Gastroesophageal sphincter (tissue), 4 donors: ENCODE results near the gene CNTNAP2. TPM values are rescaled to one million over a fixed set of nuclear protein-coding genes. Genes with fewer than 3 reads are reported as not detected.

Experiments used
- ATAC-seq: fragments of 150-250 bp; one replicate; pipeline ENCODE4 v1.9.1; 2016; ENCODE audit warnings: mild to moderate bottlenecking, moderate library complexity
- H3K27ac ChIP-seq, 4 donors: fragments of 200-600 bp; sonication (generic) in 3 of 4; 1 replicate in 3 of 4; 2 replicates in 1 of 4; pipeline ENCODE4 v1.5.1; 2016 to 2019
- H3K27me3 ChIP-seq: fragments of 200-600 bp; sonication (generic); one replicate; pipeline ENCODE4 v1.5.1; 2019
- H3K36me3 ChIP-seq, 2 donors: fragments of 200-600 bp; sonication (generic); one replicate each; pipeline ENCODE4 v1.5.1; 2019; ENCODE audit warnings: control low read depth in 1 of 2
- H3K4me1 ChIP-seq, 3 donors: fragments of 200-600 bp; sonication (generic); 1 replicate in 2 of 3; 2 replicates in 1 of 3; pipeline ENCODE4 v1.5.1; 2016 to 2019; ENCODE audit warnings: control low read depth in 2 of 3
- H3K4me3 ChIP-seq, 2 donors: fragments of 200-600 bp; sonication (generic); one replicate each; pipeline ENCODE4 v1.5.1; 2019; ENCODE audit warnings: mild to moderate bottlenecking in 1 of 2, moderate library complexity in 1 of 2
- H3K9me3 ChIP-seq, 3 donors: fragments of 200-600 bp; sonication (generic); one replicate each; pipeline ENCODE4 v1.5.1; 2017 to 2019; ENCODE audit warnings: control low read depth in 2 of 3
- EP300 ChIP-seq: sonication (generic); formaldehyde crosslinking; IDR thresholded peaks from one replicate; pipeline ENCODE4 v1.6.1; 2017; ENCODE audit warnings: antibody characterized with exemption, mild to moderate bottlenecking
- POLR2A ChIP-seq, 2 donors: fragments of 450-650 bp; IDR thresholded peaks; one replicate each; pipeline ENCODE4 v1.6.1; 2017; ENCODE audit warnings: antibody characterized with exemption in 2 of 2, mild to moderate bottlenecking in 2 of 2, moderate library complexity in 1 of 2
- POLR2AphosphoS5 ChIP-seq: sonication (generic); formaldehyde crosslinking; IDR thresholded peaks from one replicate; pipeline ENCODE4 v1.6.1; 2017; ENCODE audit warnings: antibody characterized with exemption
- WGBS, 2 donors: methylation state at CpG; one replicate each; pipeline ENCODE4 v1.1.5; 2018; ENCODE audit warnings: low coverage in 1 of 2; 5-methylcytosine and 5-hydroxymethylcytosine counted together
- total RNA-seq, 4 donors: library from RNA; depleted of rRNA; stranded (reverse); fragments of >200 nt; gene quantifications; one replicate each; pipeline ENCODE4 v1.1.0, GENCODE V29; 2016
- TF ChIP-seq, protein P1 (sequence below), 4 experiments: fragments of 200-600 bp in 2 of 4; fragments of 450-650 bp in 2 of 4; sonication (generic) in 1 of 4; IDR thresholded peaks; one replicate each; pipeline ENCODE4 v1.5.1; 2017 to 2019; ENCODE audit warnings: antibody characterized with exemption in 4 of 4, mild to moderate bottlenecking in 2 of 4, moderate library complexity in 2 of 4

Gene CNTNAP2
- total RNA-seq, 4 donors from 2014 or later: 1.5 to 8.9 (median 3.2) TPM

DNA sequence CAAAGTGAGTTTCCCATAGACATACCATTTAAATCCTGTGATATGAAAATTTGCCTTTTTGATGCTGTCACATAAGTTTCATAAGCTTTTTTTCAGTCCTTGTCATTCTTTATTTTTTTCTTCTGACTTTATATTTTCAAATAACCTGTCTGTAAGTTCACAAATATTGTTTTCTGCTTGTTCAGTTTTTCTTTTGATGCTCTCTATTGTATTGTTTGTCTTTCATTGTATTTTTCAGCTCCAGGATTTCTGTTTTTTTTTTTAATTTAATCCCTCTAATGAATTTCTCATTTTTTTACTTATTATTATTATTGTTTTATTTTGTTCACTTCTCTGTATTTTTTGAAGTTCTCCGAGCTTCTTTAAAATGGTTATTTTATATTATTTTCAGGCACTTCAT is 623.4 kb downstream of the CNTNAP2 start:
- Histone ChIP-seq H3K27ac (no peak overlapping the region), H3K4me1 (no peaks in the 10 kb centered on the region), H3K27me3 (no peaks in the 10 kb centered on the region), H3K4me3 (no peak overlapping the region), H3K9me3 (peaks cover 0 to 22% (median 0%) of the 10 kb centered on the region in 3 donors), H3K36me3 (no peaks in the 10 kb centered on the region)
- TF ChIP-seq, protein P1, sequence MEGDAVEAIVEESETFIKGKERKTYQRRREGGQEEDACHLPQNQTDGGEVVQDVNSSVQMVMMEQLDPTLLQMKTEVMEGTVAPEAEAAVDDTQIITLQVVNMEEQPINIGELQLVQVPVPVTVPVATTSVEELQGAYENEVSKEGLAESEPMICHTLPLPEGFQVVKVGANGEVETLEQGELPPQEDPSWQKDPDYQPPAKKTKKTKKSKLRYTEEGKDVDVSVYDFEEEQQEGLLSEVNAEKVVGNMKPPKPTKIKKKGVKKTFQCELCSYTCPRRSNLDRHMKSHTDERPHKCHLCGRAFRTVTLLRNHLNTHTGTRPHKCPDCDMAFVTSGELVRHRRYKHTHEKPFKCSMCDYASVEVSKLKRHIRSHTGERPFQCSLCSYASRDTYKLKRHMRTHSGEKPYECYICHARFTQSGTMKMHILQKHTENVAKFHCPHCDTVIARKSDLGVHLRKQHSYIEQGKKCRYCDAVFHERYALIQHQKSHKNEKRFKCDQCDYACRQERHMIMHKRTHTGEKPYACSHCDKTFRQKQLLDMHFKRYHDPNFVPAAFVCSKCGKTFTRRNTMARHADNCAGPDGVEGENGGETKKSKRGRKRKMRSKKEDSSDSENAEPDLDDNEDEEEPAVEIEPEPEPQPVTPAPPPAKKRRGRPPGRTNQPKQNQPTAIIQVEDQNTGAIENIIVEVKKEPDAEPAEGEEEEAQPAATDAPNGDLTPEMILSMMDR (IDR thresholded peaks at IDR 0.05): no peak
- TF ChIP-seq POLR2AphosphoS5: no peak
- no peak for TF ChIP-seq EP300
- TF ChIP-seq POLR2A (IDR thresholded peaks at IDR 0.05): no peak
- ATAC-seq: no peak
- WGBS, 2 donors: 80 to 100% methylated on average over 1 of the region's 1 CpG

DNA sequence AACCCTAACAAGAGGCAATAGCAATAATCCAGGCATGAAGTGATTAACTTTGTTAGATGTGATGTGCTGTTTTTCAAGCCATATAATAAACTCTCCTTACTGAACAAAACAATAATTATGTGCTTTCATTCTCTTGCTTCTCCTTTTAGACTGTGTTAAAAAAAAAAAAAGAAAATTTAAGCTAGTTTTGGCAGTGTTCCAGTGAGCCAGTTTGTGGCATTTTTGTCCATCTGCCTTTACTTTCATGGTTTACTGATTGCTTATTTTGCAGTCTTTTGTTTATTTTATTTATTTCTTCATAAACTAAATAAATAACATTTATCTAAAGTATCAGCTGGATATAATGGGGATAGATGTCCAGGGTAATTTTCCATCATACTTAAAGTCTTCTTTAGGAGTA is 625.3 kb downstream of the CNTNAP2 start:
- H3K27ac ChIP-seq: no peak overlapping the region
- no peaks in the 10 kb centered on the region for H3K4me1 ChIP-seq
- no peaks in the 10 kb centered on the region for H3K27me3 ChIP-seq
- TF ChIP-seq EP300: no peak
- no peak for TF ChIP-seq POLR2AphosphoS5
- no peak for TF ChIP-seq POLR2A (IDR thresholded peaks at IDR 0.05)
- H3K9me3 ChIP-seq: peaks cover 0 to 22% (median 0%) of the 10 kb centered on the region in 3 donors
- ATAC-seq: no peak
- H3K4me3 ChIP-seq: no peak overlapping the region
- H3K36me3 ChIP-seq: no peaks in the 10 kb centered on the region

DNA sequence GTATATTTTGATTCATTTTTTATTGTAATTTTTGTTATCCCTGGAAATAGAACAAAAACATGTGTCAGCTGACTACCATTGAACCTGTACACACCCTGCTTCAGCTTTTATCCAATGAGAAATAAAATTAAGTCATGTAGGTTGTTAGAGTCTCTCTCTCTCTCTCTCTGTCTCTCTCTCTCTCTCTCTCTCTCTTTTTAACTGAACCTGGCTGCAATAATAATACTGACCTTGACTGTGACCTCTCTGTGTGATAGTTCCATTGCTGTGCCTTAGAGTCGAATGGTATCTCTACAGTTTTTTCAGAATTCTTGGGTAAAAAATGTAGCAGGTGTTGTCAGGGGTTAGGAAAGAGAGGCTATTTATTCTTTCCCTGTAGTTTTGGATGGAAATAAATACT is 637.8 kb downstream of the CNTNAP2 start:
- TF ChIP-seq POLR2AphosphoS5 (no peak), POLR2A (IDR thresholded peaks at IDR 0.05) (no peak), EP300 (no peak)
- TF ChIP-seq, protein P1 (IDR thresholded peaks at IDR 0.05): no peak
- Histone ChIP-seq H3K27me3 (no peaks in the 10 kb centered on the region), H3K9me3 (no peaks in the 10 kb centered on the region), H3K27ac (no peak overlapping the region), H3K4me3 (no peak overlapping the region), H3K4me1 (no peaks in the 10 kb centered on the region), H3K36me3 (no peaks in the 10 kb centered on the region)
- no peak for ATAC-seq
- 80% methylated on average over 1 of the region's 1 CpG for WGBS, 2 donors

DNA sequence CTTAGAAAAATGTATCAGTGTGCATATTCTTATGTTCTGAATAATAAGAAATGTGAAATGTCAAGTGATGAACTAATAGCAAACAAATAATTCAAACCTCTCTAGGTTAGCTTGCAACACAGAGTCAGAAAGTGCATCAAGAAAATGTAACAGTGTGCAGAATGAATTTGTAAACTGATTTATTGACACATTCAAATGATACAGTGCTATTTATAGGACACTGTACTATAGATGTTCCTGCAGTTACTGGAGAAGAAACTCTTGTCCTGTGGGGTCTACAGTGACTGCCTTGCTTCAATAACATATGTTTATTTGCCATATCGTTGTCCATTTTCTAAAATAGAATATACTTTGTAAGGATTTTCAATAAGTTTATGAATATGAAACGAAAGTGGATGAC is 639.0 kb downstream of the CNTNAP2 start:
- H3K4me1 ChIP-seq: no peaks in the 10 kb centered on the region
- H3K9me3 ChIP-seq: no peaks in the 10 kb centered on the region
- TF ChIP-seq EP300 (no peak), POLR2AphosphoS5 (no peak), POLR2A (IDR thresholded peaks at IDR 0.05) (no peak)
- TF ChIP-seq, protein P1 (IDR thresholded peaks at IDR 0.05): no peak
- no peak overlapping the region for H3K27ac ChIP-seq
- WGBS, 2 donors: 70 to 72% methylated on average over 2 of the region's 2 CpGs
- no peak overlapping the region for H3K4me3 ChIP-seq
- no peak for ATAC-seq
- no peaks in the 10 kb centered on the region for H3K27me3 ChIP-seq
- no peaks in the 10 kb centered on the region for H3K36me3 ChIP-seq

DNA sequence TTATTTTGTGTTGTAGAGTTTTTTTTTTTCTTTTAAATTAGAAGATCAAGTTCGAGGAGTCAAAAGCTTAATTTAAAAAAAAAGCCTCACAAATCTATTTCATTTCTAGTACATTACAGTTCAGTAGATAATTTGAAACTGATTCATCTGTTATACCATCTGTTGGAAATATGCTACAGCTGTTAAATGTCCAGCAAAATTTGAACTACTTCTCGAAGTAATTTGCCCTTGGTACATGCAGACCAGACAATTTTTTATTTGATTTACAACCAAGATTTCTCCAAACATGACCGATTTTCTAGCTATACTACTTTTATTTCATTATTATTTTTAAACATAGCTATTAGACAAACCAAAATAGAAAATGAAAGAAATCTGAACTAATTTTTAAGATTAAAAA is 647.9 kb downstream of the CNTNAP2 start:
- Histone ChIP-seq H3K4me1 (no peaks in the 10 kb centered on the region), H3K27me3 (no peaks in the 10 kb centered on the region), H3K4me3 (no peak overlapping the region), H3K9me3 (no peaks in the 10 kb centered on the region), H3K36me3 (no peaks in the 10 kb centered on the region), H3K27ac (no peak overlapping the region)
- ATAC-seq: no peak
- 34 to 54% methylated on average over 3 of the region's 3 CpGs for WGBS, 2 donors
- TF ChIP-seq POLR2A (IDR thresholded peaks at IDR 0.05) (no peak), EP300 (no peak), POLR2AphosphoS5 (no peak)
- TF ChIP-seq, protein P1 (IDR thresholded peaks at IDR 0.05): no peak
